ENCODE measurements around the gene MAP4K2. TPM values are rescaled to one million over a fixed set of nuclear protein-coding genes. Genes with fewer than 3 reads are reported as not detected.

The MAP4K2 gene
- total and polyA plus RNA-seq, 2 of the 4 experiments (the other 2 are of a cell fraction): 11.7 to 16.6 TPM

- peaks cover 2% of the 10 kb centered on the region; the same call in 1 of the 2 replicates for H3K27me3 ChIP-seq (ENCODE audit: control insufficient read depth, insufficient read depth, low read length)
- BruUV-seq (replicated peaks): no TSS peak
- no peak overlapping the region for H4K8ac ChIP-seq (ENCODE audit: low read depth in 2 of 2, low read length in 2 of 2)
- H3K4ac ChIP-seq (ENCODE audit: low read depth, low read length): no peak overlapping the region
- H3K4me1 ChIP-seq (ENCODE audit: control insufficient read depth, insufficient read depth, low read length): no peaks in the 10 kb centered on the region
- no peaks in the 10 kb centered on the region for H4K20me1 ChIP-seq (ENCODE audit: insufficient read depth, low read length)
- H4K91ac ChIP-seq (ENCODE audit: insufficient read depth, low read depth, low read length): no peak overlapping the region
- H3K9ac ChIP-seq (ENCODE audit: low read depth, low read length): no peak overlapping the region
- H2BK20ac ChIP-seq (ENCODE audit: low read depth, low read length): no peak overlapping the region
- H4K5ac ChIP-seq (ENCODE audit: low read depth, low read length): no peak overlapping the region
- no peaks in the 10 kb centered on the region for H3K79me1 ChIP-seq (ENCODE audit: low read depth in 1 of 2, low read length in 2 of 2)
- CTCF ChIA-PET: no interaction called here
- no peak overlapping the region for H2BK15ac ChIP-seq (ENCODE audit: low read depth, low read length)
- no peak overlapping the region for H3K18ac ChIP-seq (ENCODE audit: low read depth, low read length)
- H3K27ac ChIP-seq (ENCODE audit: insufficient read depth, low read length): no peak overlapping the region
- POLR2A ChIA-PET (ENCODE audit: unreplicated experiment): no interaction called here
- intact Hi-C loops (cut with micrococcal nuclease): no loop called here
- no peak overlapping the region for H3K4me3 ChIP-seq (ENCODE audit: insufficient read depth, low read depth, low read length)
- H2AK5ac ChIP-seq (ENCODE audit: low read depth, low read length): peak overlapping the region; percentile 43; the same call in 1 of the 2 replicates
- no peak overlapping the region for H3K23ac ChIP-seq (ENCODE audit: low read depth, low read length)
- H2AK9ac ChIP-seq (replicated peaks; ENCODE audit: low read depth, low read length, poor library complexity): peak overlapping the region; percentile 34
- ATAC-seq (ENCODE audit: low read depth) (no peak), DNase-seq (no peak)
- peak overlapping the region; percentile 70 for H2AFZ ChIP-seq (replicated peaks; ENCODE audit: low read length, poor library complexity)
- H3K14ac ChIP-seq (replicated peaks; ENCODE audit: low read depth, low read length): no peak overlapping the region
- H2BK120ac ChIP-seq (ENCODE audit: low read depth, low read length): no peak overlapping the region
- no CpG with 5 or more reads among the region's 17 CpGs for WGBS, 2 experiments (ENCODE audit: extremely low coverage in 2 of 2, insufficient read length in 1 of 2)
- no peak overlapping the region for H3K4me2 ChIP-seq (ENCODE audit: low read depth, low read length)
- in situ Hi-C loops (cut with MboI; ENCODE audit: low sequenced_read_pairs): no loop called here
- no peak overlapping the region for H3K56ac ChIP-seq (ENCODE audit: extremely low read depth, insufficient read depth, low read length)
- no peaks in the 10 kb centered on the region for H3K9me1 ChIP-seq (ENCODE audit: insufficient read depth, low read length)
- no peaks in the 10 kb centered on the region for H3K9me3 ChIP-seq (ENCODE audit: control insufficient read depth, insufficient read depth, low read length)
- H3K36me3 ChIP-seq (ENCODE audit: control insufficient read depth, insufficient read depth, low read length): no peaks in the 10 kb centered on the region
- no peak overlapping the region for H2BK5ac ChIP-seq (ENCODE audit: low read depth, low read length, poor library complexity, severe bottlenecking)
- dilution Hi-C loops (cut with HindIII; ENCODE audit: low sequenced_read_pairs, unreplicated experiment): no loop called here
- no peak for TF ChIP-seq MXI1 (IDR thresholded peaks at IDR 0.05; ENCODE audit: borderline replicate concordance, low read depth, low read length)
- TF ChIP-seq RAD21 (IDR thresholded peaks at IDR 0.05; ENCODE audit: low read length): no peak
- TF ChIP-seq BHLHE40 (IDR thresholded peaks at IDR 0.05; ENCODE audit: low read depth, low read length): no peak
- TF ChIP-seq CTCF (conservative IDR thresholded peaks at IDR 0.05; ENCODE audit: low read depth, low read length): no peak
- TF ChIP-seq SMC3 (IDR thresholded peaks at IDR 0.05; ENCODE audit: low read depth, low read length): no peak
- TF ChIP-seq NFE2L2 (IDR thresholded peaks at IDR 0.05; ENCODE audit: low read depth, low read length): no peak
- no peak for TF ChIP-seq USF2 (IDR thresholded peaks at IDR 0.05; ENCODE audit: low read depth, low read length)
- no peak for TF ChIP-seq RFX5 (IDR thresholded peaks at IDR 0.05; ENCODE audit: low read depth, low read length)
- no peak for TF ChIP-seq ELK1 (IDR thresholded peaks at IDR 0.05; ENCODE audit: borderline replicate concordance, low read depth, low read length)
- no peak for TF ChIP-seq RCOR1 (IDR thresholded peaks at IDR 0.05; ENCODE audit: insufficient replicate concordance, low read length)
- no peak for TF ChIP-seq POLR2A (IDR thresholded peaks at IDR 0.05; ENCODE audit: low read depth, low read length)
- no peak for TF ChIP-seq CEBPB (IDR thresholded peaks at IDR 0.05; ENCODE audit: low read depth, low read length)
- no peak for TF ChIP-seq FOS (IDR thresholded peaks at IDR 0.05; ENCODE audit: low read depth, low read length)
- TF ChIP-seq CHD1 (IDR thresholded peaks at IDR 0.05; ENCODE audit: low read depth, low read length): no peak
- TF ChIP-seq MAZ (IDR thresholded peaks at IDR 0.05; ENCODE audit: borderline replicate concordance, low read depth, low read length): no peak
Measured at GRCh38 chr11:64835616-64836447, 32.8 kb upstream of the MAP4K2 start.

All from IMR-90 (cell line).